ENCODE results near the gene CDPF1. TPM values are rescaled to one million over a fixed set of nuclear protein-coding genes. Genes with fewer than 3 reads are reported as not detected.
"Not testable (repeated sequence)": the region's sequence is repeated elsewhere in the genome, so short reads cannot be mapped to it uniquely, and the experiment has no call there.

Gene CDPF1
- total RNA-seq, 3 donors from 2014 or later: 7.5 to 16.6 (median 13.3) TPM

DNA sequence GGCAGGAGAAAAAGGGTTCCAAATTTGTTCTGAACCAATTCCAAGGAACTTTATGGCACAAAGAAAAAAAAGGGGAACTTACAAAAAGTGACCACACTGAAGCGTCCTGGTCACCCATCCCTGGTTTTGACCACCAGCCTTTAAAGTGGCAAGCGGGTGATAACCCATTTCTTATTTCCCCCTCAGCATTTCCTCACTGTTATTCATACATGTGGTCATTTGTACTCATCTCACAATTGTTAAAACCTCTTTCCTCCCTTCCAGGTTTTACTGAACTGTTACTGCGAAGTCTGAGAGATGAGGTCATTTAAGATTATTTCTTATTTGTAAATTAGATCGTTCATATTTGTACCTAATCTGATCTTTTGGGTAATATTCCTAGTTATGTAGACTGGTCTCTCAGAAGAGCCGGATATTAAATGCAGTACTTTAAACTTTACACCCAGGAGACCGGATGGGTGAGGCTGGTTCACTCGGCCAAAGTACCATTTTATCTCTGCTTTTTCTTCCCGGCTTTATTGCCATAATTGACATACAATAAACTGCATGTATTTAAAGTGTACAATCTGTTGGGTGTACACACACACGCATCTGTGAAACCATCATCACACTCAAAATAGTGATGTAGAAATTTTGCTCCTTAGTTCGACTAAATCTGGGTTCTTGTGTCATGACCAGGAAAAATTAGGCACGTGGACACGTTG lies 47.0 kb downstream of the CDPF1 start:
- Histone ChIP-seq H3K36me3 (no peaks in the 10 kb centered on the region), H3K27ac (no peak overlapping the region), H3K27me3 (no peaks in the 10 kb centered on the region), H3K4me1 (no peaks in the 10 kb centered on the region), H3K4me3 (no peak overlapping the region), H3K9me3 (no peaks in the 10 kb centered on the region)
- no peak for DNase-seq (ENCODE audit: low spot score in 2 of 2)
- intact Hi-C loops (cut with DNase I; ENCODE audit: low total_unique reads): loop anchor here (10.0 kb wide), 1 partner anchor 1972 kb away; no protein-coding TSS in a partner anchor
- no peak for TF ChIP-seq POLR2A (IDR thresholded peaks at IDR 0.05)
- TF ChIP-seq CTCF (IDR thresholded peaks at IDR 0.05): no peak
- TF ChIP-seq POLR2AphosphoS5 (IDR thresholded peaks at IDR 0.05): no peak

- peak overlapping the region; percentile 28 to 49 for H3K27ac ChIP-seq
- H3K4me1 ChIP-seq: no peaks in the 10 kb centered on the region
- intact Hi-C loops (cut with DNase I; ENCODE audit: low total_unique reads): loop anchor here (10.0 kb wide), 1 partner anchor 1974 kb away; no protein-coding TSS in a partner anchor
- no peaks in the 10 kb centered on the region for H3K36me3 ChIP-seq
- DNase-seq (ENCODE audit: low spot score in 2 of 2): peak in 1 of 2 donors; percentile 42
- TF ChIP-seq POLR2A (IDR thresholded peaks at IDR 0.05) (no peak), POLR2AphosphoS5 (IDR thresholded peaks at IDR 0.05) (no peak), CTCF (IDR thresholded peaks at IDR 0.05) (no peak)
- no peak overlapping the region for H3K4me3 ChIP-seq
- H3K9me3 ChIP-seq: no peaks in the 10 kb centered on the region
- no peaks in the 10 kb centered on the region for H3K27me3 ChIP-seq
Measured at GRCh38 chr22:46201059-46201757, 48.9 kb downstream of the CDPF1 start.

GRCh38 chr22:46198806-46199205 lies 51.3 kb downstream of the CDPF1 start:
- H3K27me3 ChIP-seq; DNase-seq (ENCODE audit: low spot score in 2 of 2); H3K27ac ChIP-seq; H3K36me3 ChIP-seq; H3K9me3 ChIP-seq; H3K4me3 ChIP-seq; intact Hi-C loops (cut with DNase I; ENCODE audit: low total_unique reads); H3K4me1 ChIP-seq: not testable (repeated sequence)

- Histone ChIP-seq H3K27me3 (no peaks in the 10 kb centered on the region), H3K4me3 (no peak overlapping the region), H3K27ac (no peak overlapping the region), H3K4me1 (no peaks in the 10 kb centered on the region), H3K36me3 (no peaks in the 10 kb centered on the region), H3K9me3 (no peaks in the 10 kb centered on the region)
- TF ChIP-seq CTCF (IDR thresholded peaks at IDR 0.05): no peak
- no peak for TF ChIP-seq POLR2AphosphoS5 (IDR thresholded peaks at IDR 0.05)
- TF ChIP-seq POLR2A (IDR thresholded peaks at IDR 0.05): no peak
- DNase-seq (ENCODE audit: low spot score in 2 of 2): no peak
- intact Hi-C loops (cut with DNase I; ENCODE audit: low total_unique reads): no loop called here
Measured at GRCh38 chr22:46198274-46198673, 51.8 kb downstream of the CDPF1 start.

DNA sequence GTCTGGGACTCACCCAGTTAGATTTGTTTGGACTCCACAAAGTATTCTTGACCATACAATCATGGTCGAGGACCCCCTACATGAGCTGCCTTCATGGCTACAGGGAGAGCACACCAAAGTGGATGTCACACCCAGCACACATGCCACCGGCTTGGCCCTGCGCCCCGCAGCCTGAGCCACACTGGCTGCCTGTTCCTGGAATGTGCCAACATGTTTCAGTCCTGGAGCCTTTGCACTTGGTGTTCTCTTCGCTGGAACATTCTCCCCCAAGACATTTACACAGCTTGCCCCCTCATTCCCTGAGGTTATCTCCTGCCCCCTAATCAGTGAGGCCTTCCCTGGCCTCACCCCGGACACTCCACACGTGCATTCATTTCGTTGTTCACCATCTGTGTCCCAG lies 53.8 kb downstream of the CDPF1 start:
- H3K27ac ChIP-seq: no peak overlapping the region
- H3K4me3 ChIP-seq: no peak overlapping the region
- H3K27me3 ChIP-seq: no peaks in the 10 kb centered on the region
- TF ChIP-seq CTCF (IDR thresholded peaks at IDR 0.05): no peak
- H3K36me3 ChIP-seq: no peaks in the 10 kb centered on the region
- intact Hi-C loops (cut with DNase I; ENCODE audit: low total_unique reads): no loop called here
- H3K9me3 ChIP-seq: no peaks in the 10 kb centered on the region
- H3K4me1 ChIP-seq: no peaks in the 10 kb centered on the region
- no peak for DNase-seq (ENCODE audit: low spot score in 2 of 2)
